Glutamatergic neuron (in vitro differentiated cells): ENCODE data around the gene CIAO1. TPM values are rescaled to one million over a fixed set of nuclear protein-coding genes. Genes with fewer than 3 reads are reported as not detected.

Experiments
- DNase-seq: peaks from one replicate; pipeline ENCODE4 v3.0.0; 2022
- H3K27ac Mint-ChIP-seq: one replicate; pipeline ENCODE4 v1.8.0; 2020; ENCODE audit warnings: mild to moderate bottlenecking, mixed read lengths, inconsistent platforms; ENCODE audit not compliant: unreplicated experiment
- H3K27me3 Mint-ChIP-seq: one replicate; pipeline ENCODE4 v1.8.0; 2020; ENCODE audit warnings: mild to moderate bottlenecking, moderate library complexity, mixed read lengths, inconsistent platforms; ENCODE audit not compliant: unreplicated experiment
- H3K36me3 Mint-ChIP-seq: one replicate; pipeline ENCODE4 v1.8.0; 2020; ENCODE audit warnings: mild to moderate bottlenecking, mixed read lengths, inconsistent platforms; ENCODE audit not compliant: unreplicated experiment
- H3K4me1 Mint-ChIP-seq: one replicate; pipeline ENCODE4 v1.8.0; 2020; ENCODE audit warnings: mild to moderate bottlenecking, low read depth, mixed read lengths, inconsistent platforms; ENCODE audit not compliant: unreplicated experiment
- H3K4me3 Mint-ChIP-seq: one replicate; pipeline ENCODE4 v1.8.0; 2020; ENCODE audit warnings: mild to moderate bottlenecking, mixed read lengths, inconsistent platforms; ENCODE audit not compliant: unreplicated experiment
- H3K9me3 Mint-ChIP-seq: one replicate; pipeline ENCODE4 v1.8.0; 2020; ENCODE audit warnings: mild to moderate bottlenecking, moderate library complexity, mixed read lengths, inconsistent platforms; ENCODE audit not compliant: unreplicated experiment
- CTCF ChIP-seq: fragments of 200-600 bp; sonication (generic); IDR thresholded peaks from one replicate; pipeline ENCODE4 v1.5.0; 2021; ENCODE audit not compliant: partially characterized antibody, unreplicated experiment
- total RNA-seq: library from RNA; stranded (reverse); fragmentation: NEBNext Ultra II Directional; extraction: Animal tissue kit (Norgen Biotek cat#: 25700); gene quantifications from one replicate; pipeline ENCODE4 v1.2.1, GENCODE V29; 2021; ENCODE audit not compliant: unreplicated experiment

CIAO1 gene
- total RNA-seq, 1 donor from 2014 or later = 68.1 TPM

DNA sequence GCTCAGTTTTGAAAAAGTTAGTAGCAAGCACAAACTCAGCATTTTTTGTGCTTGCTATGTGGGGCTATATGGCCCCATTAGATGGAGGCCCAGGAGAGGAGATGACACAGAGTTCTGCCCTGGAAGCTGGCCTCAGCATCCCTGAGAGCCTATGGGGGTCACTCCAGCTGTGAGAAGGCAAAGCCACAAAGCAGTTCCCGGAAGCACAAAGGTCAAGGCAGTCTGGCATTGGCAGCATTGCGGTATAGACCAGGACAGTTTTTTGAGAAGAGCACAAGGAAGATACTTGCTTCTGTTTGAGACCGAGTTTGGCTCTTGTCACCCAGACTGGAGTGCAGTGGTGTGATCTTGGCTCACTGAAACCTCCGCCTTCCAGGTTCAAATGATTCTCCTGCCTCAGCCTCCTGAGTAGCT, 51.6 kb downstream of the CIAO1 start:
- DNase-seq = no peak
- Mint-ChIP-seq H3K27me3 (peaks cover 10% of the 10 kb centered on the region), H3K36me3 (no peaks in the 10 kb centered on the region), H3K27ac (no peak overlapping the region), H3K9me3 (peaks cover 2% of the 10 kb centered on the region), H3K4me3 (no peak overlapping the region), H3K4me1 (peaks cover 2% of the 10 kb centered on the region)
- no peak for TF ChIP-seq CTCF

DNA sequence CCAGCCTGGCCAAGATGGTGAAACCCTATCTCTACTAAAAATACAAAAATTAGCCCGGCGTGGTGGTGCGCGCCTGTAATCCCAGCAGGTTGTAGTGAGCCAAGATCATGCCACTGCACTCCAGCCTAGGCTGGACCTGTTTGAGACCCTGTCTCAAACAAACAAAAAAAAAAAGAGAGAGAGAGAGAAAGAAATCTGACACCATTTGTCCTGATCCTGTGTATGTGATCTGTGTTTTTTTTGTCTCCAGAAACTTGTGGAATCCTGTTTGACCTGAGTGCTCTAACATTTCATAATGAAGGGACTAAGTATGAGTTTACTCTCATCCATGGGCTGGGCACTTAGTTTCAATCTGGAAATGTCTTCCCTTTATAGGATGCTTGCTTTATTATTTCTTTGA, 52.7 kb downstream of the CIAO1 start:
- peaks cover 2% of the 10 kb centered on the region for H3K4me1 Mint-ChIP-seq
- H3K27me3 Mint-ChIP-seq = peaks cover 12% of the 10 kb centered on the region
- no peak for TF ChIP-seq CTCF
- peaks cover 2% of the 10 kb centered on the region for H3K9me3 Mint-ChIP-seq
- H3K27ac Mint-ChIP-seq = no peak overlapping the region
- no peak overlapping the region for H3K4me3 Mint-ChIP-seq
- no peak for DNase-seq
- no peaks in the 10 kb centered on the region for H3K36me3 Mint-ChIP-seq

DNA sequence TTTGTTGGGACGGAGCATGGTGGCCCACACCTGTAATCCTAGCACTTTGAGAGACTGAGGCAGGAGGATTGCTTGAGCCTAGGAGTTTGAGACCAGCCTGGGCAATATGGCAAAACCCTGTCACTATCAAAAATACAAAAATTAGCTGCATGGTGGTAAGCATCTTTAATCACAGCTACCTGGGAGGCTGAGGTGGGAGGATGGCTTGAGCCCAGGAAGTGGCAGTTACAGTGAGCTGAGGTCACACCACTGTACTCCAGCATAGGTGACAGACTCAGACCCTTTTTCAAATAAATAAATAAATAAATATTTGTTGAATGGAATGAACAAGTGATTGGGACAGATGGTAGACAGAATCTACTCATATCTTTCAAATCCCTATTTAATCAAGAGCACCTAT, 53.4 kb downstream of the CIAO1 start:
- Mint-ChIP-seq H3K9me3 (peaks cover 2% of the 10 kb centered on the region), H3K27ac (no peak overlapping the region), H3K4me3 (no peak overlapping the region), H3K36me3 (no peaks in the 10 kb centered on the region), H3K4me1 (peaks cover 2% of the 10 kb centered on the region), H3K27me3 (peaks cover 12% of the 10 kb centered on the region)
- no peak for TF ChIP-seq CTCF
- no peak for DNase-seq

- Mint-ChIP-seq H3K4me3 (peak overlapping the region; percentile 37), H3K9me3 (peaks cover 2% of the 10 kb centered on the region)
Observed at GRCh38 chr2:96320326-96320725, 54.3 kb downstream of the CIAO1 start.

More at GRCh38 chr2:96320326-96320725, 54.3 kb downstream of the CIAO1 start:
- no peak for TF ChIP-seq CTCF
- Mint-ChIP-seq H3K27ac (no peak overlapping the region), H3K27me3 (peaks cover 18% of the 10 kb centered on the region), H3K4me1 (peaks cover 1% of the 10 kb centered on the region), H3K36me3 (no peaks in the 10 kb centered on the region)
- no peak for DNase-seq
